AG09319 (cell line): ENCODE data around the gene PODXL.
"Not testable (repeated sequence)": the region's sequence is repeated elsewhere in the genome, so short reads cannot be mapped to it uniquely, and the experiment has no call there.

Experiments
- DNase-seq: peaks from one replicate; pipeline ENCODE4 v3.0.0-alpha.2; 2010; ENCODE audit warnings: low read depth; ENCODE audit errors: extremely low read depth
- CTCF ChIP-seq: IDR thresholded peaks from 2 replicates; pipeline ENCODE4 v1.5.1; 2011; ENCODE audit warnings: low read depth, mild to moderate bottlenecking, inconsistent platforms, low read length, moderate library complexity

The PODXL gene

GRCh38 chr7:131511071-131511470 is 45.4 kb downstream of the PODXL start:
- no peak for DNase-seq
- no peak for TF ChIP-seq CTCF

DNA sequence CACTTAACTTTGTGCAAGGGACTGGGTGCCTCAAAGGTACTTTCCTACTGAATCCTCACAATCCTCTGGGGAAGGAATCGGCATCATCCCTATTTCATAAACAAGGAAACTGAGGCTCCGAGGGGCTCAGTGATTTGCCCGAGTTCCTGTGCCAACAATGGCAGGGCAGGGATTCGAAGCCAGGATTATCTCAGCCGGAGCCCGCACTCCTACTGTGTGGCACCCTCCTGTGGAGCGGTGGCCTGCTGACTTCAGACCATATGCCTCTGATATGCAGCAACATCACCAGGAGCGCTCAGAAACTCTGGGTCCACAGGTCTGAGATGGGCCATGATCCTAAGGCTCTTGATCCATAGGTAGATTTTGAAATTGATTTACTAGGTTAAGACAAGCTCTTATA is 46.6 kb downstream of the PODXL start:
- DNase-seq, result no peak
- no peak for TF ChIP-seq CTCF

DNA sequence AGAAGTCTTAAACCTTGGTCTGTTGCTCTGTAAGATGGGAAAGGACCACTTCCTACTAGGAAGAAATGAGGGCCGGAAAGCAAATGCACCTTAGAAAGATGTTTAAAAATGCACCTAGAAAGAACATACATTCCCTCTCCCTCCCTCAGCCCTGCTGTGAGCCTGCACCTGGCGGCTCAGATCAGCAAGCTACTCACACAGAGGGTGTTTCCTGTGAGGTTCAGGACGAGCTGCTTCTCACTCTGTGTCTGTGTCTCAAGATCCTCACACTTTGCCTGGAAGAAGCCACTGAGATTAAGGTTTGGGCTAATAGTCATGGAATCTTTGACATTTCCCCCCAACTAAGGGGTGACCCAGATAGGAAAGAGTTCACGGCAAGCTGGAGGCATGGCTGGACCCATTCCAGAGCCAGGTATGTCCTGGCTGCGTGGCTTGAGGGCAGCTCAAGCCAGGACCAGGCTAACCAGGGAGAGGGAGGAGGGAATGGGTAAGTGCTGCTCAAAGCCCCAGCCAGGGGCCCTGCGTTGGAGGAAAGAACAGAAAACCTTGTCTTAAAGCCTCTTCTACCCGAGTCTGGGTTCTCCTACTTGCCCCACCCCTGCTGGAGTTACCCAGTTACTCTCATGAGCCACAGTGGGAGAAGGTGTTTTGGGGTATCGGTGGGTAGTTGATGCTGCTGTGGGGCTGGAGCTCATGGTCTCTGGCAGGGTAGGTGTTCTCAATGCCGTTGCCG is 47.5 kb downstream of the PODXL start:
- no peak for DNase-seq
- no peak for TF ChIP-seq CTCF

- DNase-seq, result no peak
- peak; percentile 89 for TF ChIP-seq CTCF
These were observed 48.7 kb downstream of the PODXL start for GRCh38 chr7:131507592-131508331.

GRCh38 chr7:131506597-131506996 is 49.8 kb downstream of the PODXL start:
- no peak; the same call in 1 of the 2 replicates for TF ChIP-seq CTCF
- DNase-seq, result no peak

GRCh38 chr7:131505636-131506557 is 50.5 kb downstream of the PODXL start:
- no peak for DNase-seq
- no peak for TF ChIP-seq CTCF

- DNase-seq, result not testable (repeated sequence)
These were observed 51.3 kb downstream of the PODXL start for GRCh38 chr7:131505037-131505620.
